ENCODE results near the gene TRPT1.

TRPT1 gene, protein sequence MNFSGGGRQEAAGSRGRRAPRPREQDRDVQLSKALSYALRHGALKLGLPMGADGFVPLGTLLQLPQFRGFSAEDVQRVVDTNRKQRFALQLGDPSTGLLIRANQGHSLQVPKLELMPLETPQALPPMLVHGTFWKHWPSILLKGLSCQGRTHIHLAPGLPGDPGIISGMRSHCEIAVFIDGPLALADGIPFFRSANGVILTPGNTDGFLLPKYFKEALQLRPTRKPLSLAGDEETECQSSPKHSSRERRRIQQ

DNA sequence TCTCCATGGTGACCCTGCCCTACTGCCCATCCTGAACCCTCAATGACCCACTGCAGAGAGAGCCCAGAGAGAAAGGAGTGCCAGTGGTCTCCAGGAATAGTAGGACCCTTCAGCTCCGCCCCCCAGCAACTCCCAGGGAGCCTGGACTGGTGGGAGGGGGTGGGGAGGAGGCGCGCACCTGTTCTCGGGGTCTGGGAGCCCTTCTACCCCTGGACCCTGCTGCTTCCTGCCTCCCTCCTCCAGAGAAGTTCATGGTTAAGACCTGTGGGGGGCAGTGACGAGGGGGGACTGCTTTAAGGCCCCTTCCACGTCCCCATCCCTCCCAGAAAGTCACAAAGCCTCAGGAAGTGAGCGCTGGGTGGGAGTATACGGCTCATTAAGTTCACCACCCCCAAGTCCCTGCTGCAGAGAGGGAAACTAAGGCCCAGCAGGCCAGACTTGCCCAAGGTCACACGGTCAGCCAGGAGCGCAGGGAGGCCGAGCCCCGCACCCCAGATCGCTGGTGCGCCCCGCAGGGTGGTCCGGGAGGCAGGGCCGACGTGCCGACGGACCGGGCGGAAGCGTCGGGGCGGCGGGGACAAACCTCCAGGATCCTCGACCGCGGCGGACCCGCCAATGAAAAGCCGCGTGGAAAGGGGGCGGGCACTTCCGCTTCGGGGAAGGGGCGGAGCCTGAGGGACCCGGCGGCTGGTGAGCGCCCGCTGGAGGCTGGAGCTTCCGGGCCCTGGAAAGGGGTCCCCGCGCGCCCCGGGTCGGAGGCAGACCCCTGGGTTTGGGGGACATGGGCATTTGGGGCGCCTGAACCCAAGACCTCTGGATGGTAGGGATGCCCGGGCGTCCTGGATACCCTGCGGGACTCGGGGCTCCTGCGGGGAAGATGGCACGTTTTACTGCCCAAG, at the start of gene TRPT1, which contains the start of gene NUDT22:
TSS of gene TRPT1 (minus strand) at position 579 of the 899 bp plus-strand sequence. CDS start at position 253, 326 bp downstream.
TSS of gene NUDT22 (plus strand) at position 667 of the 899 bp plus-strand sequence. CDS start 379 bp downstream, outside the sequence.
- peak; percentile 86 for DNase-seq (ENCODE audit: low spot score)

DNA sequence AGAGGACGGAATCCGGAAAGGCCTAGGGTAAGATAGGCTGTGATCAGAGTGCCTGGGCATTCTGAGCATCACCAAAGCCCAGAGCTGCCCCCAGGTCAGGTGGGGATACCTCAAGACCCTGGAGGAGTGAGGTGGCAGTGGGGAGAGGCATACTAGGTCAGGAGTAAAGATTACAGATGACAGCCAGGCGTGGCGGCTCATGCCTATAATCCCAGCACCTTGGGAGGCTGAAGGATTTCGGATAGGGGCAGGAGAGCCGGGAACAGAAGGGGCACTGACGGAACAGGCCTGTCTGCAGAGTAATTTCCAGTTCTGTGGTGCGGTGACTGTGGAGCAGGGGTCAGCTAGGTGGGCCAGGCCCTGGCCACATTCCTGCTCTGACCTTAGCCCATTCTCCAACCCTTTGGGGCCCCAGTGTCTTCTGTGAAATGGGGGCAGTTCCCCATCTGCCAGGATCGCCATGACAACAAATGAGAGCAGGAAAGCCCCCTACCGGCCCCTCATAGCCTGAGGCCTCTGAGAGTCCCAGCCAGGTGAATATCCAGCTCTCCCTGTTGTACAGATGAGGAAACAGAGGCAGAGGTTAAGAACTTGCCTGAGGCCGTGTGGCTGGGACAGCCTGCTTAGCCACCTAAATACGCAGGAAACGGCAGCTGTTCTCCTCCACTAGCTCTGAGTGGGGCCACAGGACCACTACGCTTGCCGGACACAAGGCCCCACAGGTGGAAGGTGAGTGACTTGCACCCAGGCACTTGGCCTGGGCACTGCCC, 49.2 kb upstream of the TRPT1 start:
- DNase-seq (ENCODE audit: low spot score): no peak

DNA sequence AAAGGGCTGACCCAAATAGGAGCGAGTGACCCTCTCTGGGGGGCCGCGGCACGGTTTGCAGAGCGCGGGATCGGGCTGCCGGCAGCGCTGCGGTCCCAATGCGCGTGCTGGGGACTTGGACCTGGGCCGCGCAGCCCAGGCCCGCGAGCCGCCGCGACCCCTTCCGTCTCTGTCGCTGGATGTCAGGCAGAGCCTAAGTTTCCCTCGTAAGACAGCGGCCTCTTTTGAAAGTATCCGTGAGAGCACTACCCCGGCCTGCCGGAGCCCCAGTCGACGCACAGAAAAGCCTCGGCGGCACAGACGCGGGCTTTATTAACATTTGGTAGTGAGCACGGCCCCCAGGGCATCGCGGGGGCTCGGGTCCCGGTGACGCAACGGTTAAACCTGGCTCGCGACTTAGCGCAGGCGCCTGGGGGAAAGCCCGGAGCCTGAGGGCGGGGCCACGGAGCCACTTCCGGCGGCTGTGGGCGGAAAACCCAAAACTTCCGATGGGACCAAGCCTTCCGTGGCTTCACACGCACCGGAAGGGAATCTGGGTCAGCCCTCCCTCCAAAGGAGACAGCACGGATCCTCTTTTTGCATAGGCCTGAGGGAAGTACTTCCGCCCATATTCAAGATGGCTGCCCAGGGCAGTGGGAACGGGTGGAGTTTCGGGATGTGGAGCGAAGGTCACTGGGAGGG, 43.7 kb upstream of the TRPT1 start:
- DNase-seq (ENCODE audit: low spot score): peak; percentile 98

DNA sequence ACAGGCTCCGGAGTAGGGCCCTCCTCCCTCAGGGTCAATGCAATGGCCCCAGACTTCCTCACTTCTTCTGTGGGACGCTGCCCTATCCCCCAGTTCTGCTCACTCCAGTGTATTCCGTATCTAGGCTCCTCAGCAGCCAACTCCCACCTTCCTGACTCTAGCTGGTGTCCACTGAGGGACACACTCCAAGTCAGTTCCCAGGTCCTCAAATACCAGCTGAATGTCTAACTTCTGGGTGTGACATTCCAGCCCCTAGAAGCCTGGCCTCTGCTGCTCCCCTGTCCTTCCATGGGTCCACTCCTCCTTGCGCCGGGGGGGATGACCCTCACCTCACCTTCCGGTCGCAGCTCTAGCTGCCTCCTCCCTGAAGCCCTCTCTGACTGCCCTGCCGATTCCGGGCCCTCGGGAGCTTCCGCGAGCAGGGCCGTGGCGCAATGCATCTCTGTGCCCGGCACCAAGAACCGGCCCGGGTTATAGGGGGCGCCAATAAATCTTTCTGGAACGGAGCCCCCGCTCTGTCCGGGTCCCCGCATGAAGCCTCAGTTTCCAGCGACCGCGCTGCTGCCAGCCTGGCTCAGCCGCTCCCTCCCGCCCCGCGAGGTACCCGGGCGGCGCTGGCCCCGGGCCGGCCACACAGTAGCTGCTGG, 43.0 kb upstream of the TRPT1 start:
- peak; percentile 31 for DNase-seq (ENCODE audit: low spot score)

DNA sequence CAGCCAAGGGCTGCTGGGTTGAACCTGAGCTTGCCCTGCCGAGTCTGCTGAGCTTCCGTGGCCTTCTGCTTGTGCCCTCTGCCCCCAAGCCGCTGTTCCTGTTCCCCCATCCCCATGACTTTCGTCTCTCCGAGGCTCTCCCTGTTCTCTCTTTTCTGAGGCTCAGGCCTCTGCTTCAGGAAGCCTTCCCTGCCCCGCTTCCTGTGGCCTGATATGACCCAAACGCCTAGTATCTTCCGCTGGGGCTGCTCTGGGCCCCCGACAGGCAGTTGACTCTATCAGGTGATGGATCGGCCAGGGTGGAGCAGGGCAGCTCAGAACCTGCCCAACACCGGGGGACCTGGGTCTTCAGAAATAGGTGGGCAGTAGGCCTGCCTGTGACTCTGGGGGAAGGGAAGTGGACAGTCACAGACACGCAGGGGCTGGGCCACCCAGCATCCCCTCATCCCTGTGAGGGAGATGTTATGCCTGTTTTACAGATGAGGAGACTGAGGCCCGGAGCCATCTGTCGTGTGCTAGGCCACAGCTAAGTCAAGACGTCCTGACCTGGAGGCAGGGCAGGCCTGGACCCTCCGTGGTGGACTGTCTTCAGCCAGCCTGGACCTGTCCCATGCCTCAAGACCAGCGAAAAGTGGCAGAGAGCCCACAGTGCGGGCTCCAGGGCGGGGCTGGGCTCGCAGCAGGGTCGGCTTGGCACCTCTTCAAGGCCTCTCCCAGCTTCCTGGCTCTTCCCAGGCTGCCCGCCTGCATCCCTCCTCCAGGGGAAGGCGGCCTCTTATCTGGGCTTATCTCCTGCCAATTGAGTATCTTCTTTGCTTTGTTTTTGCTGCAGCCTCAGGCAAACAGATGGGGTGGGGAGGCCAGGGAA, 42.3 kb upstream of the TRPT1 start:
- no peak for DNase-seq (ENCODE audit: low spot score)

DNA sequence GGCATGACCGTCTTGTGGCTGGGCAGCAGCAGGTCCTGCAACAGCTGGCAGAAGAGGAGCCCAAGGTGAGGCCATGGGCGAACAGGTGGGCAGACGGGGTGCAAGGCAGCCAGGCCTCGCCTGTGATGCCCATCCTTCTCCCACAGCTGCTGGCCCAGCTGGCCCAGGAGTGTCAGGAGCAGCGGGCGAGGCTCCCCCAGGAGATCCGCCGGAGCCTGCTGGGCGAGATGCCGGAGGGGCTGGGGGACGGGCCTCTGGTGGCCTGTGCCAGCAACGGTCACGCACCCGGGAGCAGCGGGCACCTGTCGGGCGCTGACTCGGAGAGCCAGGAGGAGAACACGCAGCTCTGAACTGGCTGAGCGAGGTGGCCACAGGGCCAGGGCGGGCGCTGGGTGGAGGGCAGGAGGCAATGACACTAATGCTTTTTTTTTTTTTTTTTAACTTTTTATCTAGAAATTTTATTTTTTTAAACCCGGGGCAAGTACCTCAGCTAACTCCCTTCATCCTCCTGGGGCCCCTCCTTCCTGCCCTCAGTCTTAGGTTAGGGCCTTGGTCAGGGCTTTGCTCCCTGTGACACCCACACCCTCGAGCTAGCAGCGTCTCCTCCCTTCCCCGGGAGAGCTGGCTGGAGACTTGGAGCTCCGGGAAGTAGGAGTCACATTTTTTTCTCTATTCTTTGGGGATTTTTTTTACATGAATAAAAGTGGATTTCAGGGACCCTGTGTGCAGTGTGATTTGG, 41.4 kb upstream of the TRPT1 start:
- no peak for DNase-seq (ENCODE audit: low spot score)

DNA sequence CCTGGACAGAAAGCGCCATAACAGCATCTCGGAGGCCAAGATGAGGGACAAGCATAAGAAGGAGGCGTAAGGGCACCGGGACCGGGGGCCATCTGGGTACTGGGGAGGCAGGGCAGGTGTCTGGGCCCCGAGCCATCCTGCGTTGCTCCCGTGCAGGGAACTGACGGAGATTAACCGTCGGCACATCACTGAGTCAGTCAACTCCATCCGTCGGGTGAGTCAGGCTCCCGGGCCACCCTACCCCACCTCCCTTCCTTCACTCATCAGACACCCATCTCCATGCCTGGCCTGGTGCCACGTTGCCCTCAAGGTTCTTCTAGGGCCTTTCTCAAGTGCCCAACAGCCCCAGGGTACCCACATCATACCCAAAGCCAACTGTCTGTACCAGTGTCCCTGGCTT, 40.4 kb upstream of the TRPT1 start:
- no peak for DNase-seq (ENCODE audit: low spot score)

DNA sequence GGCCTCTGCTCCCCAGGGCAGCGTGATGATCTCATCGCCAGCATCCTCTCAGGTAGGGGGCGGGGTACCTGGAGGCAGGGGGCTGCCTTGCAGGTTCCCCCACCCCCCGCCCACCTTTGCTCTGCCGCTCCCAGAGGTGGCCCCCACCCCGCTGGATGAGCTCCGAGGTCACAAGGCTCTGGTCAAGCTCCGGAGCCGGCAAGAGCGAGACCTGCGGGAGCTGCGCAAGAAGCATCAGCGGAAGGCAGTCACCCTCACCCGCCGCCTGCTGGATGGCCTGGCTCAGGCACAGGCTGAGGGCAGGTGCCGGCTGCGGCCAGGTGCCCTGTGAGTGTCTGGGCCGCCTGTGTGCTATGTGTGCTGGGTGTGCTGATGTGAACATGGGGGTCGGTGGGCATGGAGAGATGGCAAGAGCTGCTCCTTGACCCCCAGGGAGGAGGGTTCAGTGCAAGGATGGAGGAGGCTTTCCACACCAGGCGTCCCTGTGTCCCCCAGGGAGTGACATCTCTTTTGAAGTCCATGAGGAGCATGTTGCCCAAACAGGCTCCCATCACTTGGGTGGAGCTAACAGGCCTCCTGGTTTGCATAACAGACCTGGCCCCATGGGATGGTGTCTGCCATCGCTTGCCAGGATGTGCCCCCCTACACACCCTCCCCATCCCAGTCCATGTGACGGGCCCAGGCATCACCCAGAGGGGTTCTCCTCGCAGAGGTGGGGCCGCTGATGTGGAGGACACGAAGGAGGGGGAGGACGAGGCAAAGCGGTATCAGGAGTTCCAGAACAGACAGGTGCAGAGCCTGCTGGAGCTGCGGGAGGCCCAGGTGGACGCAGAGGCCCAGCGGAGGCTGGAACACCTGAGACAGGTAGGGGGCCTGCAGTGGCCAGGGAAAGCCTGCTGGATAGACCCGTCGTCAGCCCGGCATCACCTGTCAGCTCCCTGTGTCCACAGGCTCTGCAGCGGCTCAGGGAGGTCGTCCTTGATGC, 39.5 kb upstream of the TRPT1 start:
- DNase-seq (ENCODE audit: low spot score): no peak

DNA sequence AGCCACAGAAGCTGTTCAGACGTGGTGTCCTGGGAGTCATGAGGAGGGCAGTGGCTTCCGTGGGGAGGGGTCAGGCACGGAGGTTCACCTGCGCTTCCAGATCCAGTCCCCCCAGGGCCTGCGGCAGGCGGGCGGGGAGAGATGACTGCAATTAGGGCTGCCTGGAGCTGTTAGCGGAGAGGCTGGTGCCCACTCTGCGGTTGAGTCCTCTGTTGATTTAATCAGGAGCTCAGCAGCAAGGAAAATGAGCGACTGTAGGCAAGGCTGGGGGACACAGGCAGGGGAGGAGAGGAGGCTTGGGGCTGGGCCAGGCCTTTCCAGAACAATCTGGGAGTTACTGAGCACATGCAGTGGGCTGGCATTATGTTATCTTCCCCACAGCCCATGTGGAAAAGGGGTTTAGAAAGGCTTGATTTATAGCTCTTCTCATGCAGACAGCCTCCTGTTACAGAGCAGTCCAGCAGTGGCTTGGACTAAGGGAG, 38.4 kb upstream of the TRPT1 start:
- DNase-seq (ENCODE audit: low spot score): no peak

DNA sequence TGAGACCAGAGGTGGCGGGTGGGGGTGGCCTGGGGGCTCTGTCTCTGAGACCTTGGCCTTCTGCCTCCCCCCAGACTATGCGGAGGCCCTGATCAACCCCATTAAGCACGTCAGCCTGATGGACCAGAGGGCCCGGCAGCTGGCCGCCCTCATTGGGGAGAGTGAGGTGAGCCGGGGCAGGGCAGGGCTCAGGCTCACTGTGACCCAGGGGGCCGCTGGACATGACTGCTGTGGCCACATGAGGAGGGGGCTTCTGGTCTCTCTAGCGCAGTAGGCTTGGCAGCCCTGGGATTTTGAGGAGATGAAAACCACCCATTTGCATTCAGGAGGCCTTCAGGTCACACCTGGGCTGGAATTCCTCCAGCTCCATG, 37.9 kb upstream of the TRPT1 start:
- DNase-seq (ENCODE audit: low spot score): no peak

DNA sequence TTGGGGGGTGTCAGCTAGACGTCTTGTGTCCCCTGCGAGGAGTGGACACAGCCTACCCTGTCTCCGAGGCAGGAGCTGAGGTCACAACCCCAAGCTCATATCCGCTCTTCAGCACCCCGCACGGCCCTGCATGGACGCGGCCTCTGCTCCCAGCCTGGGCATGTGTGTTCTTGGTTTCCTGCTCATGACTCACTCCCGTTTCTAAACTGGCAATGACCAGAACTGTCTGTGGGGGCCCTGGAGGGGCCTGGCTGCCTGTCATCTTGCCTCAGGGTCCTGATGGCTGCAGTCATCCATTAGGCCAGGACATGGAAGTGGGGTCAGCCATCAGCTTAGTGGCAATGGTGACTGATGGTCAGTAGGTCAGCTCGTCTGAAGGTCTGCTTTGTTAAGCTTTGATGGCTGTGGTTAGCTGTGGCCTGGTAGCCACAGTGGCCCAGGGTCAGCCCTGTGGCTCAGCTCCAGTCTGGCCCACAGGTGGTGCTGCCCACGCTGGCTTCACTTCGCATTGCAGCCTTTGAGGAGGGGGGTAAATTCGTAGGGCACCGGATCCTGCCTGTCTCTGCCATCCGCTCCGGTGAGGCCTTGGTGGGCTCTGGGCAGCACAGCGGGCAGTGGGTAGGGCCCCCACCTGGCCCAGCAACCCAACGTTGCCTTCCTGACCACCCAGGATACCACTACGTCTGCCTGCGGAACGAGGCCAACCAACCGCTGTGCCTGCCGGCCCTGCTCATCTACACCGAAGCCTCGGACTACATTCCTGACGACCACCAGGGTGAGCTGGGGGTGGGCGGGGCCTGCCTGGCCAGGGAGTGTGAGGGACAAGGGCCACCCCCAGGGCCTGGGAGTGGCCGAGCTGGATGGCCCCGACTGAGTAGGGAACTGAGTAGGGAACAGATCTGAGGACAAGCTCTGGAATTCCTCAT, 37.3 kb upstream of the TRPT1 start:
- no peak for DNase-seq (ENCODE audit: low spot score)

DNA sequence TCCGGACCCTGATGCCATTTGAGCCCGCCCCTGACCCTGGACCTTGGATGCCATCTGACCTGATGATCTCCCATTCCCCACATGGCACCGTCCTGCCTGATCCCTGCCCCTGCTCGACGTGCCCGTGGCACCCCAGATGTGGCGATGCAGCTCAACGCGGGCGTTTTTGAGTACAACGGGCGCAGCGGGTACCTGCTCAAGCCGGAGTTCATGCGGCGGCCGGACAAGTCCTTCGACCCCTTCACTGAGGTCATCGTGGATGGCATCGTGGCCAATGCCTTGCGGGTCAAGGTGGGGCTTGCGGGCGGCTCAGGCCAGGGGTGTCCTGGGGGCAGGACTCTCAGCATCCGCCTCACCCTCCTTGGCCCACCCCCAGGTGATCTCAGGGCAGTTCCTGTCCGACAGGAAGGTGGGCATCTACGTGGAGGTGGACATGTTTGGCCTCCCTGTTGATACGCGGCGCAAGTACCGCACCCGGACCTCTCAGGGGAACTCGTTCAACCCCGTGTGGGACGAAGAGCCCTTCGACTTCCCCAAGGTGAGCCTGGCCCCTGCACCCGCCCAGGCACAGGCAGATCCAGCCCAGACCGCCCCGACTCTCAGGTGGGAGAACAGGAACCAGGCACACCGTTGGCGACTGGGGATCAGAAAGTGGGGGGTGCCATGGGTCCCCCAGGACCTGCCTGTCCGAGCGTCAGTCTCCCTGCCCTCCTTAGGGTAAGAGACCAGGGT, 36.5 kb upstream of the TRPT1 start:
- DNase-seq (ENCODE audit: low spot score): no peak

DNA sequence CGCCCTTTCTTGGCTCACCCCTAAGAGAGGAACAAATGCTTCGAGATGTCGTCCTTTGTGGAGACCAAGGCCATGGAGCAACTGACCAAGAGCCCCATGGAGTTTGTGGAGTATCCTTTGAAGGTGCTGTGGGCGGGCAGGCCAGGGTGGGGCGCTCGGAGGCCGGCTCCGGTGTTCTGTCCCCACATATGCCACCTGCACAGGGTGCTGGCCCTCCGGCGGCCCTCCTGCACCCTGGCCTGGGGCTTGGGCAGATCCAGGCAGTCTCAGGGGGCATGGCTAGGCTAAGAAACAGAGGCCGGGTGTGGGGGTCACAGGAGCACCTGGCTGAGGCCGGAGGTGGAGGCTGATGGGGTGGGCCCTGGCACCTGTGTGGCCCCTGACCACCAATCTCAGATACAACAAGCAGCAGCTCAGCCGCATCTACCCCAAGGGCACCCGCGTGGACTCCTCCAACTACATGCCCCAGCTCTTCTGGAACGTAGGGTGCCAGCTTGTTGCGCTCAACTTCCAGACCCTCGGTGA, 35.6 kb upstream of the TRPT1 start:
- DNase-seq (ENCODE audit: low spot score): no peak

DNA sequence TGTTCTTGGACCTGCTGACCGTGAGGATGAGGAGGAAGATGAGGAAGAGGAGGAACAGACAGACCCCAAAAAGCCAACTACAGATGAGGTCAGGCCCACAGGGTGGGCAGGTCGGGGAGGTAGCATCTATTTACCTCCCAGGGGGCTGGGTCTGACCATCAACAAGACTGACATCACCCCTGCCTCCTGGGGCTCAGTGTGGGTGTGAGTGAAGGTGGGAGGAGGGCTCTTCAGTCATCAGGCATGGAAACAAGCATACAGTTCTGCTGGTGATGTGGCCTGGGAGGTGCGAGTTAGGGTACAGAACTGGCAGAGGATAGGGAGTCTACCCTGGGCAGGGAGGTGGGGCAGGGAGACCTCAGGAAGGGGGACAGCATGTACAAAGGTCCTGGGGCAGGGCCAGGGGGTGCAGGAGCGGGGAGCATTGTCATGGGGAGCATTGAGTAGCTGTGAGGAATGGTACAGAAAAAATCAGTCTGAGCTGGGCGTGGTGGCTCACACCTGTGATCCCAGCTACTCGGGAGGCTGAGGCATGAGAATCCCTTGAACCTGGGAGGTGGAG, 34.2 kb upstream of the TRPT1 start:
- DNase-seq (ENCODE audit: low spot score): no peak

DNA sequence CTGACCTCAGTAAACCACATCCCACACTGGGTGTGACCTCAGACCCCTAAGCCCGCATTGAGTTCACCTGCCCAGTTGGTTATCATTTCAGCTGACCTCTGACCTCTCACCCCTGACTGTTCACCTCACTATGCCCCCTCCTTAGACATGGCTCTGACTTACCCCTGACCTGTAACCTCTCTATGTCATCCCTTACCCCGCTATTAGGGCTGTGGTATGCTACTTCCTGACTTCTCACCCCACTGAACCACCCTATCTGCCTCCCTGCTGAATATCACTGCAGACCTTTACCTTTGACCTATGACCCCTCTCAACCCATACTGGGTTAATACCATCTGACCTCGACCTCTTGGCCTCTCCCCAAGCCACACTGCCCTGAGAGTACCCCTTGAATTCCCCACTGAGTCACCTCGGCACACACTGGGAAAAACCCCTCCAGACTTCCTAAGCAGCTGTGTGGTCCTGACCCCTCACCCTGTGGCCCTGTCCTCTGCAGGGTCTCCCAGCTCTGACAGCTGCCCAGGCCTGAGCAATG, 33.6 kb upstream of the TRPT1 start:
- DNase-seq (ENCODE audit: low spot score): no peak

Data from CD4-positive, alpha-beta T cell treated with Interleukin-15 for 4 hours (primary cell).